PC-9 (cell line): ENCODE measurements around the gene SNX13. TPM values are rescaled to one million over a fixed set of nuclear protein-coding genes. Genes with fewer than 3 reads are reported as not detected.

Experiments used
- BruUV-seq: library from RNA; stranded (reverse); fragments of 400-500 nt; replicated peaks from 2 replicates; lab custom pipeline; 2021; lab: Mats Ljungman, UMichigan
- CTCF ChIA-PET: fragments of 300-600 bp; sonication (Branson Sonifier 250); formaldehyde crosslinking; loops from one replicate; lab custom pipeline; 2022; ENCODE audit warnings: antibody characterized with exemption; lab: Charles Lee
- POLR2A ChIA-PET: fragments of 300-600 bp; sonication (Branson Sonifier 250); formaldehyde crosslinking; loops from one replicate; lab custom pipeline; 2022; ENCODE audit warnings: antibody characterized with exemption; ENCODE audit not compliant: unreplicated experiment; lab: Charles Lee
- DNase-seq, 2 experiments: peaks; one replicate each; pipeline versions ENCODE4 v3.0.0 to v3.0.0-alpha.2; 2015 to 2022; ENCODE audit warnings: mixed read lengths in 1 of 2
- H2AFZ ChIP-seq: fragments of 200-600 bp; sonication (generic); 2 replicates; pipeline ENCODE4 v1.8.1; 2017; ENCODE audit warnings: antibody characterized with exemption
- H3F3A ChIP-seq: fragments of 200-600 bp; sonication (generic); 2 replicates; pipeline ENCODE4 v1.8.1; 2017; ENCODE audit warnings: antibody characterized with exemption, mild to moderate bottlenecking, low read depth; ENCODE audit not compliant: insufficient read depth
- H3K27ac ChIP-seq: fragments of 200-600 bp; sonication (generic); 2 replicates; pipeline ENCODE4 v1.6.1; 2016; ENCODE audit warnings: mixed run types
- H3K27me3 ChIP-seq: fragments of 200-600 bp; sonication (generic); 2 replicates; pipeline ENCODE4 v1.6.1; 2016; ENCODE audit warnings: low read depth, mixed run types; ENCODE audit not compliant: insufficient read depth
- H3K36me3 ChIP-seq: fragments of 200-600 bp; sonication (generic); 2 replicates; pipeline ENCODE4 v1.6.1; 2016; ENCODE audit warnings: low read depth, mixed run types
- H3K4me1 ChIP-seq: fragments of 200-600 bp; sonication (generic); replicated peaks from 2 replicates; pipeline ENCODE4 v1.6.1; 2016; ENCODE audit warnings: mixed run types; ENCODE audit not compliant: insufficient read depth
- H3K4me2 ChIP-seq: fragments of 200-600 bp; sonication (generic); 2 replicates; pipeline ENCODE4 v1.6.1; 2017; ENCODE audit warnings: mixed run types
- H3K4me3 ChIP-seq: fragments of 200-600 bp; sonication (generic); 2 replicates; pipeline ENCODE4 v1.6.1; 2016; ENCODE audit warnings: mixed run types
- H3K79me2 ChIP-seq: fragments of 200-600 bp; sonication (generic); 2 replicates; pipeline ENCODE4 v1.6.1; 2017; ENCODE audit warnings: low read depth, mixed run types
- H3K9me2 ChIP-seq: fragments of 200-600 bp; sonication (generic); 2 replicates; pipeline ENCODE4 v1.8.1; 2017; ENCODE audit warnings: mild to moderate bottlenecking; ENCODE audit not compliant: insufficient read depth
- H3K9me3 ChIP-seq: fragments of 200-600 bp; sonication (generic); 2 replicates; pipeline ENCODE4 v1.8.1; 2016; ENCODE audit warnings: low read depth; ENCODE audit not compliant: insufficient read depth
- H4K20me1 ChIP-seq: fragments of 200-600 bp; sonication (generic); 2 replicates; pipeline ENCODE4 v1.8.1; 2017; ENCODE audit not compliant: insufficient read depth
- CTCF ChIP-seq: fragments of 200-600 bp; sonication (generic); conservative IDR thresholded peaks from 2 replicates; pipeline ENCODE4 v1.6.1; 2017; ENCODE audit warnings: mixed run types, antibody characterized with exemption, mild to moderate bottlenecking, moderate library complexity
- EZH2 ChIP-seq: fragments of 200-600 bp; sonication (generic); IDR thresholded peaks from 2 replicates; pipeline ENCODE4 v1.8.0; 2017; ENCODE audit warnings: antibody characterized with exemption, low read depth
- intact Hi-C: fragments of 100-400 bp; cut with micrococcal nuclease; formaldehyde crosslinking; loops from one replicate; pipeline ENCODE4 v1.10.0; 2022; ENCODE audit not compliant: unreplicated experiment
- total RNA-seq: library from RNA; stranded (reverse); gene quantifications from 2 replicates; pipeline ENCODE4 v1.2.3, GENCODE V29; 2021

Gene SNX13
- total RNA-seq, 1 experiment from 2014 or later, result 56.3 TPM

DNA sequence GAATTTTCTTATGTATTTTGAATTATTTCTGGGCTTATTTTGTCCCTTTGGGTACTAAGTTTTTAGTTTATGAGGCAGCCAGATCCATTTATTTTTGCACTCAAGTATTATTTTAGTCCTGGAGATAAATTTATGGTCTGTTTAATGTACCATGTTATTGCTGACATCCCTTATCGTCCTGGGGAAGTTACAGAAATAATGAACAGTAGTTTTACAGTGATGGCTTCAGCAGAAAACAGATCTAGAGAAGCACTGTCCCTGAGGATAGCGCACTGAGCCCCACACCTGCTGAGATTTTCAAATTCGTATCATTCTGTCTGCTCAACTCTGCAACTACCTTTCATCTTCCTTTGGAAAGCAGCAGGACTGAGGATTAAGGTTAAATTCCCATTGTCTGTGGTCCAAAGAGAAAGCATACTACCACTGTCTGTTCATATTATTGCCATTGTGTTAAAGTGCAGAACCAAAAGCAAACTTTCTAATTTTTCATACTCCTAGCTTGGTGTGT lies 168.3 kb downstream of the SNX13 start:
- no peak for TF ChIP-seq CTCF
- no peak for TF ChIP-seq EZH2
- Histone ChIP-seq H3K4me3 (no peak overlapping the region), H4K20me1 (no peaks in the 10 kb centered on the region), H3K27me3 (no peaks in the 10 kb centered on the region), H3K27ac (no peak overlapping the region), H3K36me3 (no peaks in the 10 kb centered on the region), H3K4me2 (no peak overlapping the region), H3K79me2 (no peaks in the 10 kb centered on the region), H2AFZ (no peak overlapping the region), H3F3A (peaks cover 26% of the 10 kb centered on the region), H3K4me1 (peaks cover 24% of the 10 kb centered on the region), H3K9me3 (peaks cover 5% of the 10 kb centered on the region; the same call in 1 of the 2 replicates), H3K9me2 (no peaks in the 10 kb centered on the region)
- ChIA-PET POLR2A (interaction anchor here (0.6 kb wide), 1 partner anchor 65 kb away, joined by 4 read pairs; no protein-coding TSS in a partner anchor), CTCF (no interaction called here)
- intact Hi-C loops, result loop anchor here (2.0 to 10.0 kb wide), 5 partner anchors 173 to 1067 kb away; partner anchors contain the start of gene SNX13
- no peak for DNase-seq
- BruUV-seq, result no TSS peak

GRCh38 chr7:17770710-17771375 lies 169.5 kb downstream of the SNX13 start:
- no TSS peak for BruUV-seq
- H4K20me1 ChIP-seq, result no peaks in the 10 kb centered on the region
- ChIA-PET CTCF (interaction anchor here (1.2 to 1.9 kb wide), 3 partner anchors 88 to 577 kb away, joined by 3 to 6 read pairs (median 6); no protein-coding TSS in a partner anchor), POLR2A (interaction anchor here (0.5 to 0.7 kb wide), 2 partner anchors 586 to 1650 kb away, joined by 3 to 9 read pairs; no protein-coding TSS in a partner anchor)
- peaks cover 5% of the 10 kb centered on the region; the same call in 1 of the 2 replicates for H3K9me3 ChIP-seq
- no peaks in the 10 kb centered on the region for H3K27me3 ChIP-seq
- H3K36me3 ChIP-seq, result no peaks in the 10 kb centered on the region
- H3K79me2 ChIP-seq, result no peaks in the 10 kb centered on the region
- H3F3A ChIP-seq, result peaks cover 26% of the 10 kb centered on the region
- H3K27ac ChIP-seq, result no peak overlapping the region
- no peak for TF ChIP-seq CTCF
- TF ChIP-seq EZH2, result no peak
- no peaks in the 10 kb centered on the region for H3K9me2 ChIP-seq
- peaks cover 24% of the 10 kb centered on the region for H3K4me1 ChIP-seq
- DNase-seq, result no peak
- H2AFZ ChIP-seq, result no peak overlapping the region
- H3K4me3 ChIP-seq, result no peak overlapping the region
- intact Hi-C loops, result loop anchor here (1.0 to 10.0 kb wide), 6 partner anchors 174 to 1066 kb away; partner anchors contain the start of gene SNX13
- H3K4me2 ChIP-seq, result no peak overlapping the region

GRCh38 chr7:17769918-17770317 lies 170.4 kb downstream of the SNX13 start:
- H3K9me2 ChIP-seq, result no peaks in the 10 kb centered on the region
- POLR2A ChIA-PET, result interaction anchor here (0.5 kb wide), 1 partner anchor 586 kb away, joined by 3 read pairs; no protein-coding TSS in a partner anchor
- intact Hi-C loops, result loop anchor here (1.0 to 10.0 kb wide), 7 partner anchors 63 to 1065 kb away; partner anchors contain the start of gene SNX13
- BruUV-seq, result no TSS peak
- H3K27me3 ChIP-seq, result no peaks in the 10 kb centered on the region
- no peaks in the 10 kb centered on the region for H3K79me2 ChIP-seq
- H3K4me1 ChIP-seq, result peaks cover 24% of the 10 kb centered on the region
- H3K36me3 ChIP-seq, result no peaks in the 10 kb centered on the region
- H3K4me3 ChIP-seq, result no peak overlapping the region
- H3K27ac ChIP-seq, result no peak overlapping the region
- no peak overlapping the region for H3K4me2 ChIP-seq
- DNase-seq, result peak; percentile 57 to 71
- TF ChIP-seq EZH2 (no peak), CTCF (peak; percentile 97)
- H4K20me1 ChIP-seq, result no peaks in the 10 kb centered on the region
- CTCF ChIA-PET, result interaction anchor here (0.6 to 1.9 kb wide), 10 partner anchors 87 to 801 kb away, joined by 3 to 9 read pairs (median 5); no protein-coding TSS in a partner anchor
- H2AFZ ChIP-seq, result no peak overlapping the region
- H3F3A ChIP-seq, result peaks cover 26% of the 10 kb centered on the region
- H3K9me3 ChIP-seq, result peaks cover 5% of the 10 kb centered on the region; the same call in 1 of the 2 replicates
